ENCODE measurements around the gene TACO1.

The TACO1 gene

GRCh38 chr17:63564562-63564961 is 36.1 kb upstream of the TACO1 start:
- no peaks in the 10 kb centered on the region for H3K9me3 ChIP-seq (ENCODE audit: insufficient read depth, low read length)
- H3K4me1 ChIP-seq (ENCODE audit: insufficient read depth, insufficient read length): no peaks in the 10 kb centered on the region
- H3K36me3 ChIP-seq (ENCODE audit: insufficient read depth, insufficient read length, low read length): peaks cover 14% of the 10 kb centered on the region
- TF ChIP-seq ZNF274 (IDR thresholded peaks at IDR 0.05; ENCODE audit: low read depth, low read length) (no peak), SUZ12 (IDR thresholded peaks at IDR 0.05; ENCODE audit: extremely low read depth, insufficient read depth, insufficient read length) (no peak), YY1 (IDR thresholded peaks at IDR 0.05; ENCODE audit: insufficient read depth, insufficient read length) (no peak)
- H3K4me3 ChIP-seq (ENCODE audit: insufficient read length, low read depth): no peak overlapping the region
- no peaks in the 10 kb centered on the region for H3K27me3 ChIP-seq (ENCODE audit: insufficient read depth, insufficient read length)
- H3K9ac ChIP-seq (ENCODE audit: insufficient read length, low read depth): no peak overlapping the region
- no peak for DNase-seq (ENCODE audit: low read depth, low spot score)

DNA sequence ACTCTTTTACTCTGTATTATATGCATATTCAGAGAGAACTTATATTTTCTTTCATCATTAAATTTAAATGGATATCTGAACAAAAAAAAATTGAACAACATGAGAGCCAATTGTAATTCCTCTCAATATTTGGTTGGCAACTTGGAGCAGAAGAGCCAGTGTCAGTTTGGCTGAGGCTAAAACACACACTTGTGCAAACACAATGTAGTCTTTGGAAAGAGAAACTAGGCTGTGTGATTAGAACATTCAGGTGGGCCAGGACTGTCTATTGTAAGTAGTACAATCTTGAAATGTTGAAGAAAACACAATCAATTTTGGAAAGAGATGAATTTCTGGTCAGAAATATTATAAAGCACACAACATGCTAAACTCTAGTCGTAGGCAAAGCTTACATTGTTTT is 33.5 kb upstream of the TACO1 start:
- no peaks in the 10 kb centered on the region for H3K4me1 ChIP-seq (ENCODE audit: insufficient read depth, insufficient read length)
- H3K4me3 ChIP-seq (ENCODE audit: insufficient read length, low read depth): no peak overlapping the region
- peaks cover 21% of the 10 kb centered on the region for H3K36me3 ChIP-seq (ENCODE audit: insufficient read depth, insufficient read length, low read length)
- no peaks in the 10 kb centered on the region for H3K27me3 ChIP-seq (ENCODE audit: insufficient read depth, insufficient read length)
- no peak for DNase-seq (ENCODE audit: low read depth, low spot score)
- H3K9me3 ChIP-seq (ENCODE audit: insufficient read depth, low read length): no peaks in the 10 kb centered on the region
- TF ChIP-seq ZNF274 (IDR thresholded peaks at IDR 0.05; ENCODE audit: low read depth, low read length) (no peak), YY1 (IDR thresholded peaks at IDR 0.05; ENCODE audit: insufficient read depth, insufficient read length) (no peak), SUZ12 (IDR thresholded peaks at IDR 0.05; ENCODE audit: extremely low read depth, insufficient read depth, insufficient read length) (no peak)
- no peak overlapping the region for H3K9ac ChIP-seq (ENCODE audit: insufficient read length, low read depth)

- no peaks in the 10 kb centered on the region for H3K27me3 ChIP-seq (ENCODE audit: insufficient read depth, insufficient read length)
- no peak for TF ChIP-seq YY1 (IDR thresholded peaks at IDR 0.05; ENCODE audit: insufficient read depth, insufficient read length)
- no peak for TF ChIP-seq SUZ12 (IDR thresholded peaks at IDR 0.05; ENCODE audit: extremely low read depth, insufficient read depth, insufficient read length)
- H3K4me3 ChIP-seq (ENCODE audit: insufficient read length, low read depth): no peak overlapping the region
- no peak for DNase-seq (ENCODE audit: low read depth, low spot score)
- no peak overlapping the region for H3K9ac ChIP-seq (ENCODE audit: insufficient read length, low read depth)
- no peaks in the 10 kb centered on the region for H3K9me3 ChIP-seq (ENCODE audit: insufficient read depth, low read length)
- H3K4me1 ChIP-seq (ENCODE audit: insufficient read depth, insufficient read length): no peaks in the 10 kb centered on the region
- peaks cover 20% of the 10 kb centered on the region for H3K36me3 ChIP-seq (ENCODE audit: insufficient read depth, insufficient read length, low read length)
These were observed 32.1 kb upstream of the TACO1 start for GRCh38 chr17:63568563-63568962.

GRCh38 chr17:63571632-63572310 is 28.9 kb upstream of the TACO1 start:
- Histone ChIP-seq H3K9me3 (ENCODE audit: insufficient read depth, low read length) (no peaks in the 10 kb centered on the region), H3K36me3 (ENCODE audit: insufficient read depth, insufficient read length, low read length) (peaks cover 16% of the 10 kb centered on the region), H3K4me3 (ENCODE audit: insufficient read length, low read depth) (no peak overlapping the region), H3K9ac (ENCODE audit: insufficient read length, low read depth) (no peak overlapping the region), H3K27me3 (ENCODE audit: insufficient read depth, insufficient read length) (no peaks in the 10 kb centered on the region), H3K4me1 (ENCODE audit: insufficient read depth, insufficient read length) (no peaks in the 10 kb centered on the region)
- TF ChIP-seq SUZ12 (IDR thresholded peaks at IDR 0.05; ENCODE audit: extremely low read depth, insufficient read depth, insufficient read length): no peak
- no peak for TF ChIP-seq ZNF274 (IDR thresholded peaks at IDR 0.05; ENCODE audit: low read depth, low read length)
- TF ChIP-seq YY1 (IDR thresholded peaks at IDR 0.05; ENCODE audit: insufficient read depth, insufficient read length): no peak
- no peak for DNase-seq (ENCODE audit: low read depth, low spot score)

- Histone ChIP-seq H3K4me3 (ENCODE audit: insufficient read length, low read depth) (no peak overlapping the region), H3K9me3 (ENCODE audit: insufficient read depth, low read length) (no peaks in the 10 kb centered on the region), H3K9ac (ENCODE audit: insufficient read length, low read depth) (no peak overlapping the region), H3K27me3 (ENCODE audit: insufficient read depth, insufficient read length) (no peaks in the 10 kb centered on the region), H3K4me1 (ENCODE audit: insufficient read depth, insufficient read length) (no peaks in the 10 kb centered on the region), H3K36me3 (ENCODE audit: insufficient read depth, insufficient read length, low read length) (peaks cover 25% of the 10 kb centered on the region)
- DNase-seq (ENCODE audit: low read depth, low spot score): no peak
- no peak for TF ChIP-seq SUZ12 (IDR thresholded peaks at IDR 0.05; ENCODE audit: extremely low read depth, insufficient read depth, insufficient read length)
- no peak for TF ChIP-seq YY1 (IDR thresholded peaks at IDR 0.05; ENCODE audit: insufficient read depth, insufficient read length)
- no peak for TF ChIP-seq ZNF274 (IDR thresholded peaks at IDR 0.05; ENCODE audit: low read depth, low read length)
These were observed 27.1 kb upstream of the TACO1 start for GRCh38 chr17:63573634-63574033.

GRCh38 chr17:63578027-63578768 is 22.5 kb upstream of the TACO1 start:
- no peaks in the 10 kb centered on the region for H3K27me3 ChIP-seq (ENCODE audit: insufficient read depth, insufficient read length)
- no peak overlapping the region for H3K9ac ChIP-seq (ENCODE audit: insufficient read length, low read depth)
- peaks cover 54% of the 10 kb centered on the region for H3K36me3 ChIP-seq (ENCODE audit: insufficient read depth, insufficient read length, low read length)
- TF ChIP-seq YY1 (IDR thresholded peaks at IDR 0.05; ENCODE audit: insufficient read depth, insufficient read length) (no peak), SUZ12 (IDR thresholded peaks at IDR 0.05; ENCODE audit: extremely low read depth, insufficient read depth, insufficient read length) (no peak), ZNF274 (IDR thresholded peaks at IDR 0.05; ENCODE audit: low read depth, low read length) (no peak)
- H3K9me3 ChIP-seq (ENCODE audit: insufficient read depth, low read length): no peaks in the 10 kb centered on the region
- no peak overlapping the region for H3K4me3 ChIP-seq (ENCODE audit: insufficient read length, low read depth)
- no peaks in the 10 kb centered on the region for H3K4me1 ChIP-seq (ENCODE audit: insufficient read depth, insufficient read length)
- no peak for DNase-seq (ENCODE audit: low read depth, low spot score)

- H3K9me3 ChIP-seq (ENCODE audit: insufficient read depth, low read length): no peaks in the 10 kb centered on the region
- no peaks in the 10 kb centered on the region for H3K4me1 ChIP-seq (ENCODE audit: insufficient read depth, insufficient read length)
- TF ChIP-seq ZNF274 (IDR thresholded peaks at IDR 0.05; ENCODE audit: low read depth, low read length): no peak
- TF ChIP-seq YY1 (IDR thresholded peaks at IDR 0.05; ENCODE audit: insufficient read depth, insufficient read length): no peak
- no peak for TF ChIP-seq SUZ12 (IDR thresholded peaks at IDR 0.05; ENCODE audit: extremely low read depth, insufficient read depth, insufficient read length)
- DNase-seq (ENCODE audit: low read depth, low spot score): no peak
- no peaks in the 10 kb centered on the region for H3K27me3 ChIP-seq (ENCODE audit: insufficient read depth, insufficient read length)
- H3K36me3 ChIP-seq (ENCODE audit: insufficient read depth, insufficient read length, low read length): peaks cover 59% of the 10 kb centered on the region
- H3K9ac ChIP-seq (ENCODE audit: insufficient read length, low read depth): no peak overlapping the region
- no peak overlapping the region for H3K4me3 ChIP-seq (ENCODE audit: insufficient read length, low read depth)
These were observed 22.0 kb upstream of the TACO1 start for GRCh38 chr17:63578769-63579111.

Data from NT2/D1 (cell line).